IPS-18c (cell line): ENCODE measurements around the gene FAM83G.

Experiments used
- H3K4me3 ChIP-seq: 2 replicates; pipeline ENCODE4 v1.7.0; 2013; ENCODE audit warnings: low read depth, mild to moderate bottlenecking, low read length, moderate library complexity; ENCODE audit not compliant: insufficient read depth
- H3K9me3 ChIP-seq: one replicate; pipeline ENCODE4 v1.6.1; 2013; ENCODE audit warnings: mild to moderate bottlenecking, low read length, moderate library complexity; ENCODE audit not compliant: control insufficient read depth, insufficient read depth

The FAM83G gene

GRCh38 chr17:18999394-18999793 is 5.2 kb downstream of the FAM83G start:
- Histone ChIP-seq H3K9me3 (no peaks in the 10 kb centered on the region), H3K4me3 (no peak overlapping the region)

- Histone ChIP-seq H3K9me3 (no peaks in the 10 kb centered on the region), H3K4me3 (no peak overlapping the region)
Observed at GRCh38 chr17:18997650-18998196, 6.8 kb downstream of the FAM83G start.

- no peaks in the 10 kb centered on the region for H3K9me3 ChIP-seq
- H3K4me3 ChIP-seq: no peak overlapping the region
Observed at GRCh38 chr17:18996458-18996857, 8.1 kb downstream of the FAM83G start.

GRCh38 chr17:18995220-18995619 is 9.3 kb downstream of the FAM83G start:
- Histone ChIP-seq H3K9me3 (no peaks in the 10 kb centered on the region), H3K4me3 (no peak overlapping the region)

GRCh38 chr17:18994631-18995030 is 9.9 kb downstream of the FAM83G start:
- Histone ChIP-seq H3K4me3 (no peak overlapping the region), H3K9me3 (no peaks in the 10 kb centered on the region)

GRCh38 chr17:18993905-18994526 is 10.5 kb downstream of the FAM83G start:
- no peaks in the 10 kb centered on the region for H3K9me3 ChIP-seq
- no peak overlapping the region for H3K4me3 ChIP-seq

GRCh38 chr17:18992454-18993130 is 12.0 kb downstream of the FAM83G start:
- Histone ChIP-seq H3K4me3 (no peak overlapping the region), H3K9me3 (no peaks in the 10 kb centered on the region)

- Histone ChIP-seq H3K4me3 (no peak overlapping the region), H3K9me3 (no peaks in the 10 kb centered on the region)
Observed at GRCh38 chr17:18991531-18992315, 12.8 kb downstream of the FAM83G start.

GRCh38 chr17:18990331-18990730 is 14.2 kb downstream of the FAM83G start:
- Histone ChIP-seq H3K4me3 (no peak overlapping the region), H3K9me3 (no peaks in the 10 kb centered on the region)

- Histone ChIP-seq H3K4me3 (no peak overlapping the region), H3K9me3 (no peaks in the 10 kb centered on the region)
Observed at GRCh38 chr17:18988546-18989173, 15.9 kb downstream of the FAM83G start.

GRCh38 chr17:18987862-18988545 is 16.6 kb downstream of the FAM83G start:
- H3K9me3 ChIP-seq: no peaks in the 10 kb centered on the region

GRCh38 chr17:18987230-18987610 is 17.3 kb downstream of the FAM83G start:
- Histone ChIP-seq H3K4me3 (no peak overlapping the region), H3K9me3 (no peaks in the 10 kb centered on the region)

More at GRCh38 chr17:18987862-18988545, 16.6 kb downstream of the FAM83G start:
- H3K4me3 ChIP-seq: no peak overlapping the region

- Histone ChIP-seq H3K4me3 (no peak overlapping the region), H3K9me3 (no peaks in the 10 kb centered on the region)
Observed at GRCh38 chr17:18986541-18987229, 17.9 kb downstream of the FAM83G start.

GRCh38 chr17:18985475-18985874 is 19.1 kb downstream of the FAM83G start:
- Histone ChIP-seq H3K4me3 (no peak overlapping the region), H3K9me3 (no peaks in the 10 kb centered on the region)

- Histone ChIP-seq H3K4me3 (no peak overlapping the region), H3K9me3 (no peaks in the 10 kb centered on the region)
Observed at GRCh38 chr17:18984273-18985114, 20.1 kb downstream of the FAM83G start.
